ENCODE measurements around the gene XKR8. TPM values are rescaled to one million over a fixed set of nuclear protein-coding genes. Genes with fewer than 3 reads are reported as not detected.

The XKR8 gene
- total RNA-seq, 1 donor from 2014 or later: 15.6 TPM

DNA sequence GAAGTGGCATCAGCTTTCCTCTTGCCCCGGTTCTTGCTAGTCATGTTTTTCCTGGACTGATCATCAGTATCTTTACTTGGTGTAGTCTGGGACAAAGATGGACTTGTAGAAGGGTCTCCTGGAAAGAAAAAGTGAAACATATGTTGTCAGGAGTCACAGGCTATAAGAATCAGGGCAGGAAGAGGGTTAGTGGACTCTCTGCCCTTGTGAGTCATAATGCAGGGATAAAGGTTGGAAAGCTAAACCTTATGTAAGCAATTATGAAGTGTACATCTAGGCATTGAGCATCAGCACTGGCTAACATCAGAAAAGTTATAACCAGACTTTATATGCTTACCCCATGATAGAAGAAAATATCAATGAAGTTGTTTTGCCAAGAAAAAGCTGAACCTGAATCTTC, 51.2 kb downstream of the XKR8 start:
- DNase-seq (ENCODE audit: low spot score in 2 of 2): no peak
- H3K4me3 ChIP-seq: no peak overlapping the region
- no peak overlapping the region for H3K27ac ChIP-seq
- peaks cover 10 to 57% of the 10 kb centered on the region in 2 donors for H3K36me3 ChIP-seq
- no peaks in the 10 kb centered on the region for H3K9me3 ChIP-seq
- TF ChIP-seq, protein P1, sequence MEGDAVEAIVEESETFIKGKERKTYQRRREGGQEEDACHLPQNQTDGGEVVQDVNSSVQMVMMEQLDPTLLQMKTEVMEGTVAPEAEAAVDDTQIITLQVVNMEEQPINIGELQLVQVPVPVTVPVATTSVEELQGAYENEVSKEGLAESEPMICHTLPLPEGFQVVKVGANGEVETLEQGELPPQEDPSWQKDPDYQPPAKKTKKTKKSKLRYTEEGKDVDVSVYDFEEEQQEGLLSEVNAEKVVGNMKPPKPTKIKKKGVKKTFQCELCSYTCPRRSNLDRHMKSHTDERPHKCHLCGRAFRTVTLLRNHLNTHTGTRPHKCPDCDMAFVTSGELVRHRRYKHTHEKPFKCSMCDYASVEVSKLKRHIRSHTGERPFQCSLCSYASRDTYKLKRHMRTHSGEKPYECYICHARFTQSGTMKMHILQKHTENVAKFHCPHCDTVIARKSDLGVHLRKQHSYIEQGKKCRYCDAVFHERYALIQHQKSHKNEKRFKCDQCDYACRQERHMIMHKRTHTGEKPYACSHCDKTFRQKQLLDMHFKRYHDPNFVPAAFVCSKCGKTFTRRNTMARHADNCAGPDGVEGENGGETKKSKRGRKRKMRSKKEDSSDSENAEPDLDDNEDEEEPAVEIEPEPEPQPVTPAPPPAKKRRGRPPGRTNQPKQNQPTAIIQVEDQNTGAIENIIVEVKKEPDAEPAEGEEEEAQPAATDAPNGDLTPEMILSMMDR (IDR thresholded peaks at IDR 0.05): no peak
- H3K27me3 ChIP-seq: no peaks in the 10 kb centered on the region
- no peaks in the 10 kb centered on the region for H3K4me1 ChIP-seq
- intact Hi-C loops (cut with DNase I): no loop called here

Other genes with a start within 250 kb of the XKR8 start
- gene FAM76A, start 234.0 kb upstream of the XKR8 start, total RNA-seq: 3.4 TPM
- gene STX12, start 186.8 kb upstream of the XKR8 start, total RNA-seq: 91.9 TPM
- 7.1 TPM for gene PPP1R8, start 129.2 kb upstream of the XKR8 start, total RNA-seq
- 206 TPM for gene THEMIS2, start 87.4 kb upstream of the XKR8 start, total RNA-seq
- 36.8 TPM for gene RPA2, start 45.4 kb upstream of the XKR8 start, total RNA-seq
- gene SMPDL3B, start 25.0 kb upstream of the XKR8 start, total RNA-seq: not detected
- 52.6 TPM for gene EYA3, start 128.6 kb downstream of the XKR8 start, total RNA-seq
- gene PTAFR, start 216.7 kb downstream of the XKR8 start, total RNA-seq: 13.1 TPM

All from ascending aorta (tissue), 2 donors.